ENCODE measurements around the gene ZNF74. TPM values are rescaled to one million over a fixed set of nuclear protein-coding genes. Genes with fewer than 3 reads are reported as not detected.
"Not testable (repeated sequence)": the region's sequence is repeated elsewhere in the genome, so short reads cannot be mapped to it uniquely, and the experiment has no call there.

ZNF74 gene
- total RNA-seq, 1 experiment from 2014 or later = 34.3 TPM

DNA sequence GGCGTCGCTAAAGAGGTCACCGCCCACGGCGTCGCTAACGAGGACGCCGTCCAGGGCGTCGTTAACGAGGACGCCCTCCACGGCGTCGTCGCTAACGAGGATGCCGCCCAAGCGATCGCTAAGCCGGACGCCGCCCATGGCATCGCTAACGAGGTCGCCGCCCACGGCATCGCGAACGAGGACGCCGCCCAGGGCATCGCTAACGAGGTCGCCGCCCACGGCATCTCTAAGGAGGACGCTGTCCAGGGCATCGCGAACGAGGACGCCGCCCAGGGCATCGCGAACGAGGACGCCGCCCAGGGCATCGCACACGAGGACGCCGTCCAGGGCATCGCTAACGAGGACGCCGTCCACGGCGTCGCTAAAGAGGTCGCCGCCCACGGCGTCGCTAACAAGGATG is 37.0 kb upstream of the ZNF74 start:
- not testable (repeated sequence) for H3K9me3 Mint-ChIP-seq; H3K27me3 Mint-ChIP-seq (ENCODE audit: low read depth); H3K27ac Mint-ChIP-seq; H3K4ac ChIP-seq (ENCODE audit: low read depth, low read length); H3K79me2 ChIP-seq (ENCODE audit: insufficient read depth, low read length); H3K4me1 ChIP-seq (ENCODE audit: insufficient read depth, low read length); H3T11ph ChIP-seq (ENCODE audit: low read length); H3K27me3 ChIP-seq (ENCODE audit: insufficient read depth, low read length); H3K79me1 ChIP-seq (ENCODE audit: insufficient read depth, low read depth, low read length, poor library complexity, severe bottlenecking); H4K8ac ChIP-seq (replicated peaks; ENCODE audit: insufficient read length, low read depth, low read length); H2BK5ac ChIP-seq (ENCODE audit: insufficient read length, low read length); H2AK5ac ChIP-seq (ENCODE audit: insufficient read length, low read length); H3K18ac ChIP-seq (ENCODE audit: insufficient read length, low read depth, low read length); H2AFZ ChIP-seq (ENCODE audit: low read length); H3K4me2 ChIP-seq (ENCODE audit: insufficient read depth, insufficient read length, low read length); H4K5ac ChIP-seq (ENCODE audit: insufficient read length, low read depth, low read length); H2BK15ac ChIP-seq (ENCODE audit: low read depth, low read length); H3K56ac ChIP-seq (ENCODE audit: insufficient read length, low read depth, low read length); H3K9ac ChIP-seq (ENCODE audit: extremely low read depth, insufficient read length, low read length); H2BK12ac ChIP-seq (ENCODE audit: insufficient read length, low read depth, low read length); H3K9me3 ChIP-seq (ENCODE audit: control insufficient read depth, low read depth, low read length); H3K23me2 ChIP-seq (ENCODE audit: insufficient read length, low read depth, low read length, poor library complexity, severe bottlenecking); H3K36me3 Mint-ChIP-seq (ENCODE audit: insufficient read depth in 1 of 3, low read depth in 3 of 3); H3K4me1 Mint-ChIP-seq; H3K27ac ChIP-seq (ENCODE audit: insufficient read length, low read depth, low read length); H2BK120ac ChIP-seq (ENCODE audit: low read depth, low read length, poor library complexity, severe bottlenecking); H2BK20ac ChIP-seq (ENCODE audit: low read depth, low read length, poor library complexity, severe bottlenecking); H3K23ac ChIP-seq (ENCODE audit: insufficient read length, low read depth, low read length); H3K4me3 Mint-ChIP-seq; H3K14ac ChIP-seq (ENCODE audit: insufficient read depth, low read length); H4K20me1 ChIP-seq (ENCODE audit: control insufficient read depth, insufficient read depth, insufficient read length); H4K91ac ChIP-seq (ENCODE audit: insufficient read length, low read depth, low read length)
- no CpG with 5 or more reads among the region's 66 CpGs for WGBS (ENCODE audit: extremely low coverage, insufficient read length, low lambda C conversion rate)
- peak; percentile 4 for DNase-seq

DNA sequence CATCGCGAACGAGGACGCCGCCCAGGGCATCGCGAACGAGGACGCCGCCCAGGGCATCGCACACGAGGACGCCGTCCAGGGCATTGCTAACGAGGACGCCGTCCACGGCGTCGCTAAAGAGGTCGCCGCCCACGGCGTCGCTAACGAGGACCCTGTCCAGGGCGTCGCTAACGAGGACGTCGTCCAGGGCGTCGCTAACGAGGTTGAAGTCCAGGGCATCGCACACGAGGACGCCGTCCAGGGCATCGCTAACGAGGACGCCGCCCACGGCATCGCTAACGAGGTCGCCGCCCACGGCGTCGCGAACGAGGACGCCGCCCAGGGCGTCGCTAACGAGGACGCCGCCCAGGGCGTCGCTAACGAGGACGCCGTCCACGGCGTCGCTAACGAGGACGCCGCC is 36.0 kb upstream of the ZNF74 start:
- not testable (repeated sequence) for H3K27ac Mint-ChIP-seq; H3K4me2 ChIP-seq (ENCODE audit: insufficient read depth, insufficient read length, low read length); H3K23me2 ChIP-seq (ENCODE audit: insufficient read length, low read depth, low read length, poor library complexity, severe bottlenecking); H3K4me3 Mint-ChIP-seq; H3K14ac ChIP-seq (ENCODE audit: insufficient read depth, low read length); H4K91ac ChIP-seq (ENCODE audit: insufficient read length, low read depth, low read length); H4K8ac ChIP-seq (replicated peaks; ENCODE audit: insufficient read length, low read depth, low read length); H2BK15ac ChIP-seq (ENCODE audit: low read depth, low read length); H4K20me1 ChIP-seq (ENCODE audit: control insufficient read depth, insufficient read depth, insufficient read length); H3T11ph ChIP-seq (ENCODE audit: low read length); H2BK5ac ChIP-seq (ENCODE audit: insufficient read length, low read length); H3K9ac ChIP-seq (ENCODE audit: extremely low read depth, insufficient read length, low read length); H2BK20ac ChIP-seq (ENCODE audit: low read depth, low read length, poor library complexity, severe bottlenecking); H3K23ac ChIP-seq (ENCODE audit: insufficient read length, low read depth, low read length); H3K27ac ChIP-seq (ENCODE audit: insufficient read length, low read depth, low read length); H2AK5ac ChIP-seq (ENCODE audit: insufficient read length, low read length); H2AFZ ChIP-seq (ENCODE audit: low read length); H3K18ac ChIP-seq (ENCODE audit: insufficient read length, low read depth, low read length); DNase-seq; H3K4me1 Mint-ChIP-seq; H3K27me3 Mint-ChIP-seq (ENCODE audit: low read depth); H3K4me1 ChIP-seq (ENCODE audit: insufficient read depth, low read length); H3K4ac ChIP-seq (ENCODE audit: low read depth, low read length); H3K56ac ChIP-seq (ENCODE audit: insufficient read length, low read depth, low read length); H4K5ac ChIP-seq (ENCODE audit: insufficient read length, low read depth, low read length); H2BK120ac ChIP-seq (ENCODE audit: low read depth, low read length, poor library complexity, severe bottlenecking); H3K27me3 ChIP-seq (ENCODE audit: insufficient read depth, low read length); H3K36me3 Mint-ChIP-seq (ENCODE audit: insufficient read depth in 1 of 3, low read depth in 3 of 3); H3K79me1 ChIP-seq (ENCODE audit: insufficient read depth, low read depth, low read length, poor library complexity, severe bottlenecking); H3K9me3 Mint-ChIP-seq; H2BK12ac ChIP-seq (ENCODE audit: insufficient read length, low read depth, low read length); H3K9me3 ChIP-seq (ENCODE audit: control insufficient read depth, low read depth, low read length); H3K79me2 ChIP-seq (ENCODE audit: insufficient read depth, low read length)
- no CpG with 5 or more reads among the region's 70 CpGs for WGBS (ENCODE audit: extremely low coverage, insufficient read length, low lambda C conversion rate)

Data from H9 (cell line).